ENCODE measurements around the gene NOS3.

Gene NOS3

DNA sequence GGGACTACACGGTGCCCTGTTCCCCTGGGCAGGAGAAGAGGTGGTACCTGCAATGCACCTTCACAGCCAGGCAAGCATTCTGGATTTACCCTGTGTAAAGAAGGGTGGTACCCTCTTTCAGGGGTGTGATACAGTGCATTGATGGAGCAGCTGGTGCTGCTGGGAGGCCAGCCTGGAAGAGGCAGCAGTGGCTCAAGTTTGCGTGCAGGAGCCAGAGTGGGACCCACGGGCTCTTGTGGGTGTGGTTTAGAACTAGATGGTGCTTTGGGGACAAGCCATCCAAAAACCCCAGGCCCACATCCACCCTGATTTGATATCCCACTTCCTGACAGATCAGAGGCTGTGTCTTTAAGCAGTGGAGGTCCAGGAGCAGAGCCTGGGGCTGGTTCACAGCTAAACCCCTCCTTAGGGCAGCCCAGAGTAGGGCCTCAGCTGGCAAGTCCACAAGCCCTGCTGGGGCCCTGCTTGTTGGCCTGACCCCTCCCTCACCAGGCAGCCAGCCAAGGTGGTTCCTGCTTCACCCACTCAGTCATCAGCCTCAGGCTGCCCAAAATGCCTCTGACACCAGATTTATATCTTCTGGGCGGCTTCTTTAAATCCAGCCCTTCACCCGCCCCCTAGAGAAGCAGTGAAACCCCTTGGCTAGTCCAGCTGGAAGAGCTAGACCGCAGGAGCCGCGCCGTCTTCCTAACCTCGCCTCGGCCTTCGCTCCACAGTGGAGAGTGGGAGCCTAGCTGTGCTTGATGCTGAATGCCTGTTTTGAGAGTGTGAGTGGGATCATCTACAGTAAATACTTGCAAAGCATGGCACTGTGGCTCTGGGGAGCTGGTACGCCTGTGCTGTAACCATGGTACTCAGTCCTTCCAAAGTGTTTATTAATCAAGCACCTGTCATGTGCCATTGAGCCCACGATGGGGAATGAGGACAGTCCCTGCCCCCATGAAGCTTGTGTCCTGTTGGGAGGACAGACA is 56.1 kb downstream of the NOS3 start:
- Histone ChIP-seq H3K27me3 (ENCODE audit: control insufficient read depth in 1 of 2, insufficient read depth in 2 of 2, low read length in 2 of 2) (no peaks in the 10 kb centered on the region), H3K27ac (ENCODE audit: low read depth, low read length) (no peak overlapping the region), H3K9ac (ENCODE audit: low read depth in 1 of 2, low read length in 2 of 2) (no peak overlapping the region), H3K9me3 (ENCODE audit: control insufficient read depth in 1 of 2, low read length in 2 of 2) (no peaks in the 10 kb centered on the region), H3K36me3 (ENCODE audit: control insufficient read depth in 1 of 2, insufficient read depth in 2 of 2, low read length in 2 of 2) (peaks cover 0 to 19% of the 10 kb centered on the region in 2 donors), H3K4me3 (ENCODE audit: low read depth in 1 of 2, low read length in 2 of 2) (no peak overlapping the region), H3K4me1 (ENCODE audit: control insufficient read depth in 1 of 2, insufficient read depth in 2 of 2, low read length in 2 of 2) (no peaks in the 10 kb centered on the region)

DNA sequence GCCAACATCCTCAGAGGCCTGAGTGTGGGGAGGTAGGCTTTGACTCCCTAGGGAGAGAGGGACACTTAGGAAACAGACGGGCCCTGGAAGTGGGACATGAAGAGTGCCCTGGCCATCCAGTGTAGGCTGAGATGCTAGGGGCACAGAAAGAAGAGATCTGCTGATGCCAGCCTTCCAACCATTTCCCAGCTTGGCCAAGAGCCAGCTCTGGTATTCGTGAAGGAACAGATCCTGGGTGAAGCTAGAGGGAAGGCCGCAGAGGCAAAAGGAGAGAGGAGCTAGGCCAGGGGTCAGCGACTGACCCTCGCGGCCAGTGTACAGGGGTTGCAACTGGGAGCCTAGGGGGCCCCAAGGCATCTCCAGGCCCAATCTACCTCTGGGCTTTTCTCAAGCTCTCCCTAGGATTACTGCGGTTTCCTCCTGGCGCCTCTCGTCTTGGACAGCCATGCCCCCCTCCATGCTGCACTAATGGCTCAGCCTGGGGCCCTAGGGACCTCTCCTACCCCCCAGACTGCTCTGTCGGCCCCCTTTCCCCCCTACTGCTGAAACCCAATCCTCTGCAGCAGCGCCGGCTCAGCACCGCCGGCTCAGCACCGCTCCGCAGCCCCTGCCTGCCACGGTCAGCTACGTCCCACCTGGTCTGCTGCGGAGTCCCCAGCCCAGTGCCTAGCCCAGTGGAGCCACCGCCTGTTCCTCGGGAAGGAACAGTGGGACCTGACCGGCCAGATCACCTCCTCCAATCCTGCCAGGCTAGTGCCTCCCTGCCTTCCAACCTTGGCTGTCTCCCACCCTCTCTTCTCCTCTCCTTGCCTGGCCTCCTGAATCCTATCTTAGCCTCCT is 57.4 kb downstream of the NOS3 start, which contains the start of gene ASIC3:
Gene ASIC3 (plus strand): TSS at position 556 of the 840 bp plus-strand sequence. CDS start 355 bp downstream, outside the sequence.
- Histone ChIP-seq H3K4me3 (ENCODE audit: low read depth in 1 of 2, low read length in 2 of 2) (no peak within 1 kb of the TSS), H3K36me3 (ENCODE audit: control insufficient read depth in 1 of 2, insufficient read depth in 2 of 2, low read length in 2 of 2) (peaks cover 0 to 11% of the 10 kb centered on the region in 2 donors), H3K9ac (ENCODE audit: low read depth in 1 of 2, low read length in 2 of 2) (no peak within 1 kb of the TSS), H3K4me1 (ENCODE audit: control insufficient read depth in 1 of 2, insufficient read depth in 2 of 2, low read length in 2 of 2) (no peaks in the 10 kb centered on the region), H3K9me3 (ENCODE audit: control insufficient read depth in 1 of 2, low read length in 2 of 2) (no peaks in the 10 kb centered on the region), H3K27me3 (ENCODE audit: control insufficient read depth in 1 of 2, insufficient read depth in 2 of 2, low read length in 2 of 2) (no peaks in the 10 kb centered on the region), H3K27ac (ENCODE audit: low read depth, low read length) (no peak within 1 kb of the TSS)

DNA sequence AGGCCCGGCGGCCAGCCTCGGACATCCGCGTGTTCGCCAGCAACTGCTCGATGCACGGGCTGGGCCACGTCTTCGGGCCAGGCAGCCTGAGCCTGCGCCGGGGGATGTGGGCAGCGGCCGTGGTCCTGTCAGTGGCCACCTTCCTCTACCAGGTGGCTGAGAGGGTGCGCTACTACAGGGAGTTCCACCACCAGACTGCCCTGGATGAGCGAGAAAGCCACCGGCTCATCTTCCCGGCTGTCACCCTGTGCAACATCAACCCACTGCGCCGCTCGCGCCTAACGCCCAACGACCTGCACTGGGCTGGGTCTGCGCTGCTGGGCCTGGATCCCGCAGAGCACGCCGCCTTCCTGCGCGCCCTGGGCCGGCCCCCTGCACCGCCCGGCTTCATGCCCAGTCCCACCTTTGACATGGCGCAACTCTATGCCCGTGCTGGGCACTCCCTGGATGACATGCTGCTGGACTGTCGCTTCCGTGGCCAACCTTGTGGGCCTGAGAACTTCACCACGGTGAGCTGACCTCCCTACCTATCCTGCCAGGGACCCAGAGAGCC is 58.2 kb downstream of the NOS3 start:
- Histone ChIP-seq H3K4me1 (ENCODE audit: control insufficient read depth in 1 of 2, insufficient read depth in 2 of 2, low read length in 2 of 2) (no peaks in the 10 kb centered on the region), H3K9ac (ENCODE audit: low read depth in 1 of 2, low read length in 2 of 2) (no peak overlapping the region), H3K4me3 (ENCODE audit: low read depth in 1 of 2, low read length in 2 of 2) (no peak overlapping the region), H3K9me3 (ENCODE audit: control insufficient read depth in 1 of 2, low read length in 2 of 2) (no peaks in the 10 kb centered on the region), H3K27me3 (ENCODE audit: control insufficient read depth in 1 of 2, insufficient read depth in 2 of 2, low read length in 2 of 2) (no peaks in the 10 kb centered on the region), H3K27ac (ENCODE audit: low read depth, low read length) (no peak overlapping the region), H3K36me3 (ENCODE audit: control insufficient read depth in 1 of 2, insufficient read depth in 2 of 2, low read length in 2 of 2) (peaks cover 0 to 11% of the 10 kb centered on the region in 2 donors)

DNA sequence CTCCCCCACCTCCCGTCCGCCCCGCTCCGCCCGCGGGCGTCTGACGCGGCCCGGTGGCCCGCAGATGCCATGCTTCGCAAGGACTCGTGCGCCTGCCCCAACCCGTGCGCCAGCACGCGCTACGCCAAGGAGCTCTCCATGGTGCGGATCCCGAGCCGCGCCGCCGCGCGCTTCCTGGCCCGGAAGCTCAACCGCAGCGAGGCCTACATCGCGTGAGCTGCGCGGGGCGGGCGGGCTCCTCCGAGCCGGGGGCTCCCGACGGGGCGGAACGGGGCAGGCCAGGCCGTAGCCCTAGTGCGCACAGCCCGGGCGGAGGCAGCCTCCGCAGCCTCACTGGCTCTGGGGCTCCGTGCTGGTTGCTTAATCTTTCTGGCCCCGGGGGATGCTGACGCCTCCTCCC is 60.3 kb downstream of the NOS3 start:
- Histone ChIP-seq H3K27me3 (ENCODE audit: control insufficient read depth in 1 of 2, insufficient read depth in 2 of 2, low read length in 2 of 2) (no peaks in the 10 kb centered on the region), H3K9me3 (ENCODE audit: control insufficient read depth in 1 of 2, low read length in 2 of 2) (no peaks in the 10 kb centered on the region), H3K27ac (ENCODE audit: low read depth, low read length) (no peak overlapping the region), H3K9ac (ENCODE audit: low read depth in 1 of 2, low read length in 2 of 2) (no peak overlapping the region), H3K4me1 (ENCODE audit: control insufficient read depth in 1 of 2, insufficient read depth in 2 of 2, low read length in 2 of 2) (no peaks in the 10 kb centered on the region), H3K4me3 (ENCODE audit: low read depth in 1 of 2, low read length in 2 of 2) (no peak overlapping the region), H3K36me3 (ENCODE audit: control insufficient read depth in 1 of 2, insufficient read depth in 2 of 2, low read length in 2 of 2) (peaks cover 0 to 3% of the 10 kb centered on the region in 2 donors)

DNA sequence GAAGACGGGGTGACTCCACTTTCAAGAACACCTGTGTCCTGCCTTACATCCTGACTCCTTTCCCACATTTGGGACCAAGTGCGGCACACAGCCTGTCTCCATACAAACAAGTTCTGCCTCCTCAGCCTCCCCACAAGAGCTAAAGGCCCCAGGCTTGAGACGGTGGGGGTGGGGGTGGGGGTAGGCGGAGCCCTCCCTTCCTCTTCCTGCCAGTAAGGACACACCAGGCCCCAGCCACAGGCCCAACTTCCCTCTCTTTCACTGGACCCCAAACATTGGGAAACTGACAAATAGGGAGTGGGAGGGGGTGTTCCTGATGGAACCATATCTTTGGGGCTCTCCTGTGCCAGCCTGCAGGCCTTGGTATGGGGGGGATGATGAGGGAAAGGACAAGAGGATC is 62.3 kb downstream of the NOS3 start:
- Histone ChIP-seq H3K4me1 (ENCODE audit: control insufficient read depth in 1 of 2, insufficient read depth in 2 of 2, low read length in 2 of 2) (peaks cover 9 to 12% of the 10 kb centered on the region in 2 donors), H3K9ac (ENCODE audit: low read depth in 1 of 2, low read length in 2 of 2) (no peak overlapping the region), H3K9me3 (ENCODE audit: control insufficient read depth in 1 of 2, low read length in 2 of 2) (no peaks in the 10 kb centered on the region), H3K27me3 (ENCODE audit: control insufficient read depth in 1 of 2, insufficient read depth in 2 of 2, low read length in 2 of 2) (no peaks in the 10 kb centered on the region), H3K27ac (ENCODE audit: low read depth, low read length) (no peak overlapping the region), H3K36me3 (ENCODE audit: control insufficient read depth in 1 of 2, insufficient read depth in 2 of 2, low read length in 2 of 2) (no peaks in the 10 kb centered on the region), H3K4me3 (ENCODE audit: low read depth in 1 of 2, low read length in 2 of 2) (no peak overlapping the region)

DNA sequence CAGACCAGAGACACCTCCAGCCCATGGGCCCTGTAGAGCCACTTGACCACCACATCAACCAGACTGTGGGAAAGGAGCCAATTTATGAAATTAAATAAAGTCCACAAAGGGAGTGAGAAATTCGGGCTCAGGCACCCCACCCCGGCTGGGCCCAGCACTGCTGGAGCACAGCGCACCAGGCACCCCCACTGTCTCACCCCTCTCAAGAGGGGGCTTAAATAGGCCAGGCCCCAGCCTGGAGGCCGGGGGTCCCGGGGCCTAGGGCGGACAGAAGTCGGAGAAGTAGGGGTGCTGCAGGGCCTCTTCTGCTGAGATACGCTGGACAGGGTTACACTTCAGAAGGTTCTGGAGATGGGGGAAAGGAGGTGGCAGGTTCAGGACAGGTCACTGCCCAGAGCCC is 62.9 kb downstream of the NOS3 start:
- Histone ChIP-seq H3K4me1 (ENCODE audit: control insufficient read depth in 1 of 2, insufficient read depth in 2 of 2, low read length in 2 of 2) (peaks cover 15 to 18% of the 10 kb centered on the region in 2 donors), H3K36me3 (ENCODE audit: control insufficient read depth in 1 of 2, insufficient read depth in 2 of 2, low read length in 2 of 2) (no peaks in the 10 kb centered on the region), H3K27ac (ENCODE audit: low read depth, low read length) (no peak overlapping the region), H3K4me3 (ENCODE audit: low read depth in 1 of 2, low read length in 2 of 2) (no peak overlapping the region), H3K9me3 (ENCODE audit: control insufficient read depth in 1 of 2, low read length in 2 of 2) (no peaks in the 10 kb centered on the region), H3K27me3 (ENCODE audit: control insufficient read depth in 1 of 2, insufficient read depth in 2 of 2, low read length in 2 of 2) (no peaks in the 10 kb centered on the region), H3K9ac (ENCODE audit: low read depth in 1 of 2, low read length in 2 of 2) (no peak overlapping the region)

DNA sequence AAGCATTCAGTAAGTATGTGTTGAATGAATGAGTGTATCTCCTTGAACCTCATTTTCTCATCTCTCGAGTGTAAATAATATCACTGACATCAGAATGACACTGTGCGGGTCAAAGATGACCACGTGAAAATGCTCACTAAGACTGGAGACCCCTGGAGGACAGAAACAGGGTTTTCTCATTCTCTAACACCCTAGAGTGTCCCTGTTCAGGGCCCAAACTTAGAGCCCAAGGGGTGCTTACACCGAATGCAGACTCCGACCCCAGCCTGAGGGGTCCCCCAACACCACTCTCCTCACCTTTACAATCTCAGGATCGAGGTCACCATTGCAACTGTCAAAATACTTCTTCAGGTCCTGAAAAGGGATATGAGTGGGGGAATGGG is 65.5 kb downstream of the NOS3 start:
- Histone ChIP-seq H3K4me3 (ENCODE audit: low read depth in 1 of 2, low read length in 2 of 2) (no peak overlapping the region), H3K27me3 (ENCODE audit: control insufficient read depth in 1 of 2, insufficient read depth in 2 of 2, low read length in 2 of 2) (no peaks in the 10 kb centered on the region), H3K27ac (ENCODE audit: low read depth, low read length) (no peak overlapping the region), H3K9ac (ENCODE audit: low read depth in 1 of 2, low read length in 2 of 2) (no peak overlapping the region), H3K4me1 (ENCODE audit: control insufficient read depth in 1 of 2, insufficient read depth in 2 of 2, low read length in 2 of 2) (peaks cover 31 to 37% of the 10 kb centered on the region in 2 donors), H3K36me3 (ENCODE audit: control insufficient read depth in 1 of 2, insufficient read depth in 2 of 2, low read length in 2 of 2) (no peaks in the 10 kb centered on the region), H3K9me3 (ENCODE audit: control insufficient read depth in 1 of 2, low read length in 2 of 2) (no peaks in the 10 kb centered on the region)

DNA sequence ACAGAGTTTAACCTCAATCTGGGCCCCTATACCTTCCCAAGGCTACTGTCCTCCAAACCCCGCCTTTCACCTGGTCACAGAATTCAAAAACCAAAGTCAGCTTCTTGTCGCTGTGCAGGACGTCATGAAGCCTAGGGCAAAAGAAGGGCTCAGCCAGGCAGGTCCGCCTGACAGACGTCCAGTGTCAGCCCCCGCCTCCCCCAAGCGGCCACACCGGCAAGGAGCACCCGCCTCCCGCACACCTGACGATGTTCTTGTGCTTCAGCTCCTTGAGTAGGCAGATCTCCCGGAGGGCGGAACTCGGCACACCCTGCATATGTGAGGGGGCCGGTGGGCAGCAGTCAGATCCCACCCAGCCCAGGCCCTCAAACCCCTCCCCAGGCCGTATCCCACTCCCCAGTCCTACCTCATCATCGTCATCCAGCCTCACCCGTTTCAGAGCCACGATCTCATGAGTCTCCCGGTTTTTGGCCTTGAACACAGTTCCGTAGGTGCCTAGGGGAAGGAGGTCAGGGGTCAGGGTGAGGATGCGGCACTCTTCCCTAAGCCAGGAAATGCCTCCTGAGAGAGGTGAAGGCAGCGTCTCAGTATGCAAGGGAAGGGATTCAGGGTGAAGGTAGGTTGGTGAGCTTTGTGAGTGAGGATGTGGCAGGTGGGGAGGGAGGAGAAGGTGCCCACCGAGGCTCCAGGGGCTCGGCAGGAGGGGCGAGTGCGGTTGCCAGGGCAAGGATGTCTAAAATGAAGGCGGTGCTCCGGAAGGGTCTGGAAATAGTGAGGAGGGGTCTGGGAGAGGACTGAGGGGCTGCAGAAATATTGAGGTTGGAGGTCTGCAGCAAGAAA is 66.1 kb downstream of the NOS3 start:
- H3K27me3 ChIP-seq (ENCODE audit: control insufficient read depth in 1 of 2, insufficient read depth in 2 of 2, low read length in 2 of 2), result no peaks in the 10 kb centered on the region
- H3K9ac ChIP-seq (ENCODE audit: low read depth in 1 of 2, low read length in 2 of 2), result peak overlapping the region; percentile 60 to 78
- no peaks in the 10 kb centered on the region for H3K36me3 ChIP-seq (ENCODE audit: control insufficient read depth in 1 of 2, insufficient read depth in 2 of 2, low read length in 2 of 2)
- H3K4me1 ChIP-seq (ENCODE audit: control insufficient read depth in 1 of 2, insufficient read depth in 2 of 2, low read length in 2 of 2), result peaks cover 37 to 42% of the 10 kb centered on the region in 2 donors
- peak overlapping the region; percentile 94 for H3K4me3 ChIP-seq (ENCODE audit: low read depth in 1 of 2, low read length in 2 of 2)
- no peaks in the 10 kb centered on the region for H3K9me3 ChIP-seq (ENCODE audit: control insufficient read depth in 1 of 2, low read length in 2 of 2)
- H3K27ac ChIP-seq (ENCODE audit: low read depth, low read length), result no peak overlapping the region

DNA sequence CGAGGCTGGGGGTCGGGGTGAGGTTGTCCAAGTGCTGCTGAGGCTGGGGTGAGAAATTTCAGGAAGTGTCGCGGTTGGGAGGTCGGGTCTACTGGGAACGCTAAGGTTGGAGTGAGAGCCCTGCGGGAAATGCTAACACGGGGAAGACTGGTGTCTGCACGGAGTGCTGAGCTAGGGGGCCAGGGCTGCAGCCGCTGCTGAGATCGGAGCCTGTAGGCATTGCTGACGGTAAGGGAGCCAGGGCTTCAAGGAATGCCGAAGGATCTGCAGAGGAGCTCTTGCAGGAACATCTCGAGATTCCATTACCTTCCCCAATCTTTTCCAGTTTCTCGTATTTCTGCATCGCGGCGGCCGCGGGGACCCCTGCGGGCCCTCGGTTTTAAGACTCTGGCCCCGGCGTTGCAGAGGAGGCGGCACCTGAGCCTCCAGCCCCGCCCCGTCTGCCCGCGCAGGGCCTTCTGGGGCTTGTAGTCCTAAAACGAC is 66.7 kb downstream of the NOS3 start, which contains the start of gene CDK5:
Gene CDK5 (minus strand): TSS at position 392 of the 483 bp plus-strand sequence. CDS start 49 bp downstream, at position 343.
- peak within 1 kb of the TSS; percentile 87 to 95 for H3K9ac ChIP-seq (ENCODE audit: low read depth in 1 of 2, low read length in 2 of 2)
- peak within 1 kb of the TSS; percentile 96 for H3K27ac ChIP-seq (ENCODE audit: low read depth, low read length)
- H3K4me3 ChIP-seq (ENCODE audit: low read depth in 1 of 2, low read length in 2 of 2), result peak within 1 kb of the TSS; percentile 94
- peaks cover 40 to 43% of the 10 kb centered on the region in 2 donors for H3K4me1 ChIP-seq (ENCODE audit: control insufficient read depth in 1 of 2, insufficient read depth in 2 of 2, low read length in 2 of 2)
- H3K27me3 ChIP-seq (ENCODE audit: control insufficient read depth in 1 of 2, insufficient read depth in 2 of 2, low read length in 2 of 2), result no peaks in the 10 kb centered on the region
- H3K36me3 ChIP-seq (ENCODE audit: control insufficient read depth in 1 of 2, insufficient read depth in 2 of 2, low read length in 2 of 2), result no peaks in the 10 kb centered on the region
- H3K9me3 ChIP-seq (ENCODE audit: control insufficient read depth in 1 of 2, low read length in 2 of 2), result no peaks in the 10 kb centered on the region
